DMS153 treated with DMSO at 0.1 percent for 48 hours (cell line): ENCODE measurements around the gene OSBP2.
A peak's percentile ranks its signal among the peaks of the same experiment; 100 is the strongest.
"Not testable (repeated sequence)": the region's sequence is repeated elsewhere in the genome, so short reads cannot be mapped to it uniquely, and the experiment has no call there.

Source experiments
- DNase-seq: peaks from one replicate; lab custom pipeline; 2025; ENCODE audit not compliant: unreplicated experiment; lab: John Stamatoyannopoulos, UW

OSBP2 gene

DNA sequence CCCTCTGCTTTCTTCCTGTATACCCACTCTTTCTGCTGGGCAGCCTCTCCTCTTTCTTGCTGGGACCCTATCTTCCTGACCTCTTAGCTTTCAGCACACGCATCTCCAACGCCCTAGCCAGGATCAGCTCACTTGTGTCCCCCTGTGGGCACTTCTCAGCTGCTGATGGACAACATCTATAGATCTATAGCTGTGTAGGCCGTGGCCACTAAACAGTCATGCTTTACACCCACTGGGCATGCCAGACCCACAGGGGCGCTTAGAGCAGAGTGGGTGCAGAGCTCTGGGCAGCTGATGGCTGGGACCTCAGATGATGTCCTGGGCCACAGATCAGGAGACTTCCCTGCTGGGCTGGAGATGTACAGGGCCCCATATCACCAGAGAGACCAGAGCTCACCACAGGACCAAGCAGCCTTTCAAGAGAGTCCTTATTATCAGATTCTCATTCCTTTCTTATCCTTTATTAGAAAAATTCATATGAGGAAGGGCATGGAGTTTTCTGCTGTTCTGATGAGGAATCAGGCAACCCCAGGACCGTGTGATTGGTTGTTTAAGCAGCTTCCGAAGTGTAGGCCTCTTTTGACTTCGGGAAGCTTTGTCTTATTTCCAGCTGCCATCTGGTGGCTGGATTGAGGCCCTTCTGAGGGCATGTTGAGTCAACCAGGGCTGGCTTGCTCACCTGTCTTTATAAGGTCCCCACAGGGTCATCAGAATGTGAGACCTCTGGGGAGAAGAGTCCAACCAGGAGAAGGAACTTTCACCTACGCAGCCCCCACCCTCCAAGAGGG is 60.5 kb downstream of the OSBP2 start:
- peak; percentile 32 for DNase-seq

DNA sequence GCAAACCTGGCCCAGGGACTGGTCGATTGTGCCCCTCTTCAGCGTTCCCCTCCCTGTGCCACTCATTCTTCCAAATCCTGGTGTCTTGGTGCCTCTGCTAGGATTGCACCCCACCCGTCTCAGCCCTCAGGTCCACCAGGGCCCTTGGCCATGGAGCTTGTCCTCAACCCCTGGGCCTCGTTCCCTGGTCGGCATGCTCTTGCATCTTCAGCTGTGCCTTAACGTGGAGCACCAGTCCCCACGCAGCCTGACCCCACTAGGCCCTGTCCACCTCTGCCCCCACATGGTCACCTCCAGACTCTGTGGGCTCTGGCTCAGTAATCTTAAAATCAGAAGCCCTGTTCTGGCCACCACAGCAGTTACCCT is 61.1 kb downstream of the OSBP2 start:
- no peak for DNase-seq

DNA sequence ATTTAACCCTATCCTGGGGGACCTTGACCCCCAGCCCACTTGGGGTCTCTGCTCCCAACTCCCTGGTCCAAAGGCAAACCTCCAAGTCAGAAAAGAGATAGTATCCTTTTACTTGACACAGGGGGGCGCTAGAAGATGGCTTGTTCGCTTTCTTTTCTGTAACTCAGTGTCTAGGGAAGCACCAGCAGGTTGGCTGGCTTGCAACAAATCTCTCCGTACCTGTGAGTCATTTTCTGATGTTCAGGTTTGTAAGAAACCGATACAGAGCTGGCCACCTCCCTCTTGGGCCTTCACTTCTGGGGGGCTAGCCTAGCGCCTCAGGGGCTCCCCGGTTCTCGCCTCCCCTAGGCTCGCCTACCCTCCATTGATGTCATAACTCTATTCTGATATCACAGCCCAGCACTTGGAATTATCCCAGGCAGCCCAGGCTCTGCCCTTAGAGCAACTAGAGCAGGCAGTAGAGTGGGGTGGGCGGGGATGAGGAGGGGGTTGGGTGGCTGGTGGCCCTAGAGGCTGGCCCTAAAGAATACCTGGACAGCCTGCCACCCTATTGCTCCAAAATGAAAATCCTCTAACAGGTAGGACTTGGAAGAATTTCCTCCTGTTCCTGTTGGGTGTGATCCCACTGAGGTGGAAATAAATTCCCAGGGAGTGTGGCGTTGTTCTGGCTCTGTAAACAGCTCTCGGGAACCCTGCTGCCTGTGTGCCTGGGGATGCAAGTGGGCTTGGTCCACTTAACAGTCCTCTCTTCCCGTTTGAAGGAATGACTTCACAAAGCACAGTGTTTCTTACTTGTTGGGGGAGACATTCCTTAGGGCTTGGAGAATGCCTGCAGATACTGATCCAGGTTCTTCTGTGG is 69.4 kb downstream of the OSBP2 start:
- peak; percentile 64 for DNase-seq

DNA sequence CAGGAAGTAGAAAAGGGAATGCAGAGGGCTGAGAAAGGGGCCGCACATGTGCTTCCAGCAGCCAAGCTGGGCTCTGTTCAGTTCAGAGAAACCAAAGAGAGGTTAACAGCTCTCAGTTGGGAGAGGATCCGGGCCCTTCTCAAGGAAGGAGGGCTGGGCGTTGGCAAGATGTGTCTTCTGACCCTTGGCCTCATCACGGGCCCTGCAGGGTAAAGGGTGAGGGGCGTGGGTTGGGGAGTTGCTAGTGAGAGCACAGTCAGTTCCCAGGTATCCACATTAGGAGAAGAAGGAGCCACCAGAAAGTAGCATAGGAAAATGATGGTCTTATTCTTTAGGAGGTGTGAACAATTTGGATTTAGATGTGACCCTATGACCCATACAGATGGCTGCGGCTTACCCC is 73.0 kb downstream of the OSBP2 start:
- DNase-seq, result no peak

DNA sequence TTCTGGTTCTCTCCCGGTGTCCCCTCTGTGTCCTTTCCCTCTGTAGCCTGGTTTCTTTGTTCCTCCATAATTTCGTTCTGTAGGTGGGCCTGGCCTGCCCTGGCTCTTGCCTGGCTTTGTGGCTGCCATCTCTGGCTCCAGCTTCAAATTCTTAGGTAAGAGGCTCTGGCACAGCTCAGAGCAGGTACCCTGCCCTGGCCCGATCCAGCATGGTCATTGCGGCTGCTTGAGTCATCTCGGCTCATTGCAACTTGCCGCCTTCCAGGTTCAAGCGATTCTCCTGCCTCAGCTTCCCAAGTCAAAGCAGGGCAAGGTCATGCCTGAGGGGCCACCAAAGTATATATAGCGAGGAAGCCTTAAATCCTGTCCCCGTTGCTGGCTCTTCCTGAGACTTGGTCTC is 76.0 kb downstream of the OSBP2 start:
- no peak for DNase-seq

DNA sequence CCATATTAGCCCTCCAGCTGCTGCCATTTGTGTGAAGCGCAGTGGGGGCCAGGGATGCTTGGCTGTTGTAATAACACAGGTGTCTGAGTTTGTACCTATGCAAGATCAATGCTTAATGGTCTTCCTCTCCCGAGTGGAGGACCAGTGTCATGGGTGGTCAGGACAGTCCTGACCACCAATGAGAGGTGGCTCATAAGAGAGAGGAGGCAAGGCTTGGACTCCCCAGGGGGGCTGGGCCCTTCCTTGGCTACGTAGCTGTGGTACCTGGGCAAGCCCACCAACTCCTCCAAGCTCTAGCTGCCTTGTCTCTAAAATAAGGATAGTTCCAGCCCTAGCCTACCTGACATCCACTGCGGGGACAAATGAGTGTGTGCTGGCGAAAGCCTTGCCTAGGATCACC is 79.2 kb downstream of the OSBP2 start:
- no peak for DNase-seq

DNA sequence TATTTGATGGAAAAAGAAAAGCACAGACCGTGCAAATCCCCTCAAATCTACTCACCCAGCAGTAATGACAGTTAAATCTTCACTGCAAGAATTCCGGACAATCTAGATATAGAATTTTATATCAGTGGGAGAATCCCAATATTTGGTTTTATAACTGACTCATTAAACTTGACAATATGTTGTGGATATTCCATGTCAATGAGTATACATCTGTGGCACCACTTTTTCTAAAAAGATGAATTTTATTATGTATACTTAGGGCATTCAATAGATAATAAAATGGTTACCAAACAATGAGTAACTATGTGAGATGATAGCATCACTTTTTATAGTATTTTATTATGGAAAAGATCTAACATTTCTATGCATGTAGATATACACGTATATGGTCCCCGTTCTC is 79.9 kb downstream of the OSBP2 start:
- no peak for DNase-seq

DNA sequence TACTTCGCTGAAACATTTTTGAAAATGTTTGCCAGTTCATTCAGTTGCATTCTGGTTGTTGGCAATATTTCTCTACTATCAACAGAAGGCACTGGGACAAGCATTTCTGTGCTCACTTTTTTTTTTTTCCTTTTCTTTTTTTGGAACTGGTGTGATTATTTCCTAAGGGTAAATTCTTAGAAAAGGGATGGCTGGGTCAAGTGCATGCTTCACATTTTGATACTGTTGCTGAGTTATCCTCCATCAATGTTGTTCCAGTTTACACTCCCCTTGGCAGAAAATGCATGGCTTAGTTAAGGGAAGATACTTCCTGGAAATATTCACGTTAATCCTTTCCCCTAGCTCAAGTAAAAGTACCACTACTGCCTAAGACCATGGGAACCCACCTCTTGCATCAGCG is 81.8 kb downstream of the OSBP2 start:
- no peak for DNase-seq

DNA sequence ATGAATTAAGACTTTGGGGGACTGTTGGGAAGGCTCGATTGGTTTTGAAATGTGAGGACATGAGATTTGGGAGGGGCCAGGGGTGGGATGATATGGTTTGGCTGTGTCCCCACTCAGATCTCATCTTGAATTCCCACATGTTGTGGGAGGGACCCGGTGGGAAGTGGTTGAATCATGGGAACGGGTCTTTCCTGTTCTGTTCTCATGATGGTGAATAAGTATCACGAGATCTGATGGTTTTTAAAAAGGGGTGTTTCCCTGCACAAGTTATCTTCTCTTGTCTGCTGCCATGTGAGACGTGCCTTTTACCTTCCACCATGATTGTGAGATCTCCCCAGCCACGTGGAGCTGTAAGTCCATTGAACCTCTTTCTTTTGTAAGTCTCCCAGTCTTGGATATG is 82.5 kb downstream of the OSBP2 start:
- not testable (repeated sequence) for DNase-seq

DNA sequence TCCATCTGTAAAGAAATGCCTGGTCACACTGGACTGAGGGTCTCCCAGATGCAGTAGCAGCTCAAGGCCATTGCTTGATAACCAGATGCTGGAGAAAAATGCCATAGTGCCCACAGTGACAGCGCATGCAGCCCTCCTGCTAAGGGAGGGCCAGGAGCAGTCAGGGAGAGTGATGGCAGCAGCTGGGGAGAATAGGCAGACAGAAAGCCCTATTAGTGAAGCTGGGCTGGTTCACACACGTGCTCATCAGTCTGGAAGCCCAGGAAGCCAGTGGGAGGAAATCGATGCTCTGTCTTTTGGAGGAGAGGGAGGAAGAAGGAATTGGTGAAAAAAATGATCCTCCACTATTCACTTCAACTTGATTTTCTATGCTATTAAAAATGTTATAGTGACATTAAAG is 82.9 kb downstream of the OSBP2 start:
- no peak for DNase-seq

DNA sequence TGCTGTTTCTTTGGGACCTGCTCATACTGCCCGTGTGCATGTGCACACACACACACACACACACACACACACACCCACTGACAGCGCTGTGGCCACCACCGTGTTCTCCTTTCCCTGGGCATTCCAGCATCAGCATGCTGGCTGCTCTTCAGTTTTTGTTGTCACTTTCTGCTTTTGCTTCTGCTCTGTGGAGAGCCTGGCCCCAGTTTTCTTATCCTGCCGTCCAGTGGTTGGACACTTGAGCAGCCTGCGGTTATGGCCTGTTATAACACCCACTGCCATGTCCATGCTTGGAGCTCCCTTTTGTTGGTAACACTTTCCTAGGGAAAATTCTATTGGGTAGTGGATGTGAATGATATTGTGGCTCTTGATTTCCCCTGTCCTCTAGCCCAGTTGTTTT is 83.6 kb downstream of the OSBP2 start:
- no peak for DNase-seq

DNA sequence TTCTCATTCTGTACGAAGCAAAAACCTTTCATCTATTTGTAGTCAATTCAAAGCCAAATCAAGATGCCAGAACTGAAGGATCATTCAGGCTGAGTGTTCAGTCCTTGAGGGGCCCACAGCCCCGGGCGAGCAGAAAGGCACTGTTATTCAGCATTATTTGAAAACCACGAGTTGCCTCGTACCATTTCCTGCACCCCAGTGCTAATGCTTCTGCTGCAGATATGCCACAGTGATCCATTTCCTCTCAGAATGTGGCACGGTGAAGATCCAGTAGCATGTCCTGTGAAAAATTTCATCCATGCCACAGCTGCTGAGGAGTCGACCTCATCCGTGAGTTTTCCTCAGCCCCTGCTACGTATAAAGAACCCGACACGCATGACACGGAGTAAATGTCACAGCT is 85.4 kb downstream of the OSBP2 start:
- DNase-seq, result no peak

DNA sequence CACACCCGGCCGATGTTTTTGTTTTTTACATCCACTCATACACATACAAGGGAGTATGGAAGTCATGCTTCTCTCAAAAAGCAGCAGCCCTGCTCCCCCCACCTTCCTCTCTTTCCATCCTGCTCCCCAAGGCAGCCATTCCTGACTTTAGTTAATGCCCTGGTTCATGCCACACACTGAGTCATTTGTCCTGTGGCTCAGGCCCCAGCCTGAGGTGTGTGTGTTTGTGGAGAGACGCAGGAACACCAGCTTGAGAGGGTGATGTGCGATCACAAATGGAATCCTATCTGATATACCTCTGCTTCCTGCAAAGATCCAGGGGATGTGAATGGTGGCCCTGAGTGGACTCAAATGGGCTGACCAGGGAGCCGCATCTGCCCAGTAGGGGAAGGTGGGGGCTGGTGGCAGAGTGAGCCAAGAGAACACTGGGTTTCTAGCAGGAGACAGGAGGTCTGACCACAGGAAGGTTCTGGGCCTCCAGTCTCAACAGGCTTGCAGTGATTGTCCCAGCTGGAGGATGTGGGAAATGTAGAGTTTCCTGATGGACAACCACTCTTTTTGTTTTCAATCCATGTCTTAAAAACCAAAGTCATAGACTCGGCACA is 86.7 kb downstream of the OSBP2 start:
- no peak for DNase-seq

DNA sequence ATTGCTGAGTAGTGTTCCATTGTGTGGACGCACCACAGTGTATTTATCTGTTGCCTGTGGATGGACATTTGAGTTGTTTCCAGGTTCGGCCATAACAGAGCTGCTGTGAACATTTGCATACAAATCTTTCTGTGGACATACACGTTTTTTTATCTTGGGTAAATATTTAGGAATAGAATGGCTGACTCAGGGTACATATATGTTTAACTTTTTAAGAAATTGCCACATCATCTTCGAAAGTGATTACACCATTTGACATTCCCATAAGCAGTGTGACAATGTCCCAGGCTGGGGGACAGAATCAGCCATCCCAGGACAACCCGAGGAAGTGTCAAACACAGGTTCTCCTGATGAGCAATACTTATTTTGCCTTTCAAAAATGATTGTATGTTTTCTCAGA is 87.9 kb downstream of the OSBP2 start:
- no peak for DNase-seq

DNA sequence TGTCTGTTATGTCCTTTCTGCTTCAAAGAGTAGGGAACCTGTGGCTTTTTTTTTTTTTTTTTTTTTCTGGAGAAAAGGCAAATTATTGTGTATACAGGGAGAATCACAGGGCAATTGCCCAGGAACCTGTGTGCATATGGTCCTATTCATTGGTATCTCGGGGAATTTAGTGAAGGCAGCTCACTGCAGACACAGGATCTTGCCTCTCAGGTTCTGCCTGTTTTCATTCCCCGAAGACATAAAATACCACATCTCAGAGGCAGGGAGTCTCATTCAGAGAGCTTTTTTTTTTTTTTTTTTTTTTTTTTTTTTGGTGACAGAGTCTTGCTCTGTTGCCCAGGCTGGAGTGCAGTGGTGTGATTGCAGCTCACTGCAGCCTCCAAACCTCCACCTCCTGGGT is 88.3 kb downstream of the OSBP2 start:
- DNase-seq, result no peak

DNA sequence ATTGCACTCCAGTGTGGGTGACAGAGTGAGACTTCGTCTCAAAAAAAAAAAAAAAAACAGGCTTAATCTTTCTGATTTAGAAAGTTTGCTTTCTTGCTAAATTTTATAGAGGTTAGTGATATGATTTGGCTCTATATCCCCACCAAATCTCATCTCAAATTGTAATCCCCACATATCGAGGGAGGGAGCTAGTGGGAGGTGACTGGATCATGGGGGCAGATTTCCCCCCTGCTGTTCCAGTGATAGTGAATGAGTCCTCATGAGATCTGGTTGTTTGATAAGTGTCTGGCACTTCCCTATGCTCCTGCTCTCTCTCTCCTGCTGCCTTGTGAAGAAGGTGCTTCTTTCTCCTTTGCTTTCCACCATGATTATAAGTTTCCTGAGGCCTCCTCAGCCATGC is 90.9 kb downstream of the OSBP2 start:
- no peak for DNase-seq

DNA sequence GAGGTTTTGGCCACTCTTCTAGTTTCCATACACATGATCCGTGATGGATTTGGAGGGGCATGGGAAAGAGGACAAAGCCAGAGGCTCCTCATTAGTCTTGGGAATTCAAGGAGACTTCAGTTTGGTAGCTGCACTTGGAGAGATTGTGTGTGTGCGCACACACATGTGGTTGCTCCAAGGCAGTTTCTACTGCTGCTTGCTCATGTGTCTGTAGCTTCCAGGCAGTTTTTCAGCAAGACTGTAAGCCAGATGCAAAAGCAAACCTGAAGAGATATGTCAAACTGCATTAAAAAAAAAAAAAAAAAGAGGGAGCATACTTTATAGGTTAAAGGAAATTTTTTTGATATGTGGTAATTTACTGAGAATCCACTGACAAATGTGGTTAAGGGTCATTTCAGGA is 95.7 kb downstream of the OSBP2 start:
- DNase-seq, result no peak

DNA sequence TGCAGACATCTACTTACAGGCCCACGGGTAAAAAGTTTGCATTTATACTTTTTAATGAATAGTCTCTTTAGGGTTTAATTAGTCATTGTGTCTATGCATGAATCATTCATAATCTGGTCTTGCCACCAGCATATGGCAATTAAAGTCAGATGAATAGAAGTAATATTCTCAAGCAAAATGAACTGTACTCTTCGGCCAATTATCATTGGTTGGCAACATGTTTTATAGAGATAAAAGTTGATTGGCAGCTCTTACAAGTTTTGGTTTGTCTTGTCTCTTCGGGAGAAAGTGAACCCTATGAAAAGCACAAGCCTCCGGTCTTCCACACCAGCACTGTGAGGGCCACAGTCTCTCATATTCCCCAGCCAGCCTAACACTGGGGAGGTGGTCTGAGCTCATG is 97.8 kb downstream of the OSBP2 start:
- DNase-seq, result no peak

DNA sequence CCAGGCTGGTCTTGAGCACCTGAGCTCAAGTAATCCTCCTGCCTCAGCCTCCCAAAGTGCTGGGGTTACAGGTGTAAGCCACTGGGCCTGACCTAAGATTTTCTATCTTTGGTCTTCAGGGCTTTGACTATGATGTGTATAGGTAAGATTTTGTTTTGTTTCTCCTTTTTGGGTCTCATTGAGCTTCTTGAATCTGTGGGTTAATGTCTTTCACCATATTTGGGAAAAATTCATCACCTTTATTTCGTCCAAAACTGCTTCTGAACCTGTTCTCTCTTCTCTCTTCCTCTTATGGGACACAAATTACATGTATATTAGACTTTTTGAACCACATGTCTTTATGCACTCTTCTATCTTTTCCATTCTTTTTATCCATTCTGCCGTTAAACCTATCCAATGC is 100.4 kb downstream of the OSBP2 start:
- DNase-seq, result no peak

DNA sequence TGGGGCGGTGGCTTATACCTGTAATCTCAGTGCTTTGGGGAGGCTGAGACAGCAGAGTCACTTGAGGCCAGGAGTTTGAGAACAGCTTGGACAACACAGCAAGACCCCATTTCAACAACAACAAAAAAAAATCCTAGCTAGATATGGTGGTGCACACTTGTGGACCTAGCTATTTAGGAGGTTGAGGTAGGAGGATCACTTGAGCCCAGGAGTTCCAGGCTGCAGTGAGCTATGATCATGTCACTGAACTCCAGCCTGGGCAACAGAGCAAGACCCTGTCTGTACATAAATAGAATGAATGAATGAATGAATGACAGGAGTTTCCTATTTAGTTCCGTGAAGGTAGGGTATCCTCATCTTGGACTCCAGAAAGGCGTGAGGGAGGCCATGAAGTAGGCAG is 107.0 kb downstream of the OSBP2 start:
- no peak for DNase-seq

DNA sequence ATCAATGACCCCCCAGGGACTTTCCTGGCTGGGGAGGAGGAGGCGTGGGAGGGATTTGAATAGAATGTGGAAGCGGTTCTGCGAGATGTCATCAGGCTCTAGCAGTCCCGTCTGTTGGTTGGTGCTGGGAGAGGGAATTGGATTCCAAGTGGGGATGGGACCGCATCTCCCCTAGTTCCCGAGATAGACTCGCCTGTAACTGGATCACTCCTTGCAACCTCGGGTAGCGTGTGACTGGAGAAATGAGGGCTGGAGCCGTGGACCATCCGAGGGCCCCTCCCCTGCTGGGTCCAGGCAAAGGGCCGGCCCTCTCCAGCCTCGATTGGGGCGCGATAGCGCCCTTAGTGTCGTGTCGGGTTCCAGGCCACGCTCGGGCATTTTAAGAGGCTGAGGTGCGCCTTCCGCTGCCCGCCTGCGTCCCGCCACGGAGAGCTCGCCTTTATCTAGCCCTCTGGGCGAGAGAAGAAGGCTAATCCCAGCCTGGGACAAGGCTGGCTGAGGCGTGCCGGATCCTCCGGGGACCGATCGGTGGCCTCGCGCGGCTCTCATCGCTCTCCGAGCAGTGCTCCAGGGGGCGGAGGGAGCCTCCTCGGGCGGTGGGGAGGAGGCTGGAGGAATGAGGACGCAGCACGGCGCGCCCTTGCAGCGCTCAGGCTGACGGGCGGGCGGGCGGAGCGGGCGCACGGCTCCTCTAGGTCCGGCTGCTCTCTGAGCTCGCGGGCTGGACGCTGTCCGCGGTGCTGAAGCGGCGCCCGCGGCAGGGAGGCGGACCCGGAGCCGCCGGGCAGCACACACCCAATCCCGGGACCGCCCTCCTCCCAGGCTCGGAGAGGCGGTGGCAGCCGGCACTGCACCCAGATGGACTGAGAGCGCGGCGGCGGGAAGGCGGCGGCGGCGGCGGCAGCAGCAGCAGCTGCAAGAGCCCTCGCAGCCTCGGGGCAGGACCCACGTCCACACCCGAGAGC is 107.8 kb downstream of the OSBP2 start:
- peak; percentile 77 for DNase-seq
